ENCODE data around the gene MBD5.

DNA sequence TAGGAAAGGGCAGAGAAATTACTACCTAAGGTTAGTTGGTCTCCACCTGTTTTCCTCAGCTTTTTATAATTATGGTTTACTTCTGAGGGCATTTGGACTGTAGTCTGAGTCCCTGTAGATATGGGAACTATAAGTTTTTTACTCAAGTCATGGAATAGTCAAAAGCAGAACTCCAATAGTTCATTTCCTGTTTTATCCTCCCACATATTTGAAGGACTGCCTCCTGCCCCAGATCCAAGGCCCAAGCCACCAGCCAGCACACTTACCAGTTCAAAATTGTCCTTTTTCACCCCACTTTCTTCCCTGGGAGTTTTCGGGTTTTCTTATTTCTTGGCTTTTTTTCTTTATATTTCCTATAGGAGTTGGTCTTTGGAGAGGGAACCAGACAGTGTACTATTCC is 164.1 kb downstream of the MBD5 start:
- TF ChIP-seq GATA2 (IDR thresholded peaks at IDR 0.05; ENCODE audit: low read depth, low read length) (no peak), GATA3 (IDR thresholded peaks at IDR 0.05; ENCODE audit: low read depth, low read length) (no peak)

All from SH-SY5Y (cell line).